ENCODE results near the gene RBM26.

RBM26 gene, protein sequence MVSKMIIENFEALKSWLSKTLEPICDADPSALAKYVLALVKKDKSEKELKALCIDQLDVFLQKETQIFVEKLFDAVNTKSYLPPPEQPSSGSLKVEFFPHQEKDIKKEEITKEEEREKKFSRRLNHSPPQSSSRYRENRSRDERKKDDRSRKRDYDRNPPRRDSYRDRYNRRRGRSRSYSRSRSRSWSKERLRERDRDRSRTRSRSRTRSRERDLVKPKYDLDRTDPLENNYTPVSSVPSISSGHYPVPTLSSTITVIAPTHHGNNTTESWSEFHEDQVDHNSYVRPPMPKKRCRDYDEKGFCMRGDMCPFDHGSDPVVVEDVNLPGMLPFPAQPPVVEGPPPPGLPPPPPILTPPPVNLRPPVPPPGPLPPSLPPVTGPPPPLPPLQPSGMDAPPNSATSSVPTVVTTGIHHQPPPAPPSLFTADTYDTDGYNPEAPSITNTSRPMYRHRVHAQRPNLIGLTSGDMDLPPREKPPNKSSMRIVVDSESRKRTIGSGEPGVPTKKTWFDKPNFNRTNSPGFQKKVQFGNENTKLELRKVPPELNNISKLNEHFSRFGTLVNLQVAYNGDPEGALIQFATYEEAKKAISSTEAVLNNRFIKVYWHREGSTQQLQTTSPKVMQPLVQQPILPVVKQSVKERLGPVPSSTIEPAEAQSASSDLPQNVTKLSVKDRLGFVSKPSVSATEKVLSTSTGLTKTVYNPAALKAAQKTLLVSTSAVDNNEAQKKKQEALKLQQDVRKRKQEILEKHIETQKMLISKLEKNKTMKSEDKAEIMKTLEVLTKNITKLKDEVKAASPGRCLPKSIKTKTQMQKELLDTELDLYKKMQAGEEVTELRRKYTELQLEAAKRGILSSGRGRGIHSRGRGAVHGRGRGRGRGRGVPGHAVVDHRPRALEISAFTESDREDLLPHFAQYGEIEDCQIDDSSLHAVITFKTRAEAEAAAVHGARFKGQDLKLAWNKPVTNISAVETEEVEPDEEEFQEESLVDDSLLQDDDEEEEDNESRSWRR

GRCh38 chr13:79405831-79406596 lies at the start of gene RBM26:
Gene RBM26, minus strand, starts transcription at chr13:79406255. Its CDS starts 481 bp downstream, at chr13:79405774.
- peak; percentile 99 for DNase-seq

DNA sequence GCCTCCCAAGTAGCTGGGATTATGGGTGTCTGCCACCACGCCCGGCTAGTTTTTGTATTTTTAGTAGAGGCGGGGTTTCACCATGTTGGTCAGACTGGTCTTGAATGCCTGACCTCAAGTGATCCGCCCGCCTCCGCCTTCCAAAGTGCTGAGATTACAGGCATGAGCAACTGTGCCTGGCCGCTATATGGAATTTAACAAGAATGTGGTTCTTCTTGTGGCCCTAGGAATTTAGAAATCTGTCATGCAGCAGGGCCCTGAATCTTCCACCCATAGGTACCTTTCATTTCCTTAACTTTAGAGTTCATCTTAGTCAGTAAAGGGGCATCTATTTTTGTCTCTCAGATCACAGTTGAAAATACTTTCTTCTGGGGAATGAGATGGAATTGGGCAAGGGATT lies 49.3 kb upstream of the RBM26 start:
- no peak for DNase-seq

DNA sequence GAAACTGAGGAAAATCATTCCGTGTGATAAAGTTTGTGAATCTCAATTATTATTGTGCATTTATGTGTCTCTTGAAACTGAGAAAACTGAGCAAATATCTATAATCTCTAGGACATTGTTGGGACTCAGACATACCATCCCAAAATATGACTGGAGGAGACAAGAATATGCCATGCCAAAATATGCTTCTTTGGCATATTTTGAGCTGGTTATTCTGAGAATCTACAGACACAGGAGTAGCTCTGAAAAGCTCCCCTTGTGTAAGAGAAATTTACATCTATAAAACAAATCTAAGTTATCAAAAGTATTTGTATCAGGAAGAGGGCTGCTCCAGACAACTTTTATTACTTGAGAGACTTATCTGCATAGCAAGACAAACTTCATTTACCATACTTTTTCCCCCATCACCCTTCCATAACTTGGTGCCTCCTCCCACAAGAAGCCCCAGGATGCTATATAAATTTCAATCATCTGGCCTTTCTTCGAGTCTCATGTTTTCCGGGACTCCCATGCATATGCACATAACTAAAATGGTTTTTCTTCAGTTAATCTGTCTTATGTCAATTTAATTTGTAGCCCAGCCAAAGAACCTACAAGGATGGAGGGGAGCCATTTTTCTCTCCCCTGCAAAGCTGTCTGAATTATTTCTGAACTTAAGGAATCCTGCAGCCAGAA lies 46.3 kb upstream of the RBM26 start:
- DNase-seq: no peak

GRCh38 chr13:79451500-79451962 lies 45.5 kb upstream of the RBM26 start:
- DNase-seq: no peak

- no peak for DNase-seq
These were observed 44.1 kb upstream of the RBM26 start for GRCh38 chr13:79450110-79450509.

DNA sequence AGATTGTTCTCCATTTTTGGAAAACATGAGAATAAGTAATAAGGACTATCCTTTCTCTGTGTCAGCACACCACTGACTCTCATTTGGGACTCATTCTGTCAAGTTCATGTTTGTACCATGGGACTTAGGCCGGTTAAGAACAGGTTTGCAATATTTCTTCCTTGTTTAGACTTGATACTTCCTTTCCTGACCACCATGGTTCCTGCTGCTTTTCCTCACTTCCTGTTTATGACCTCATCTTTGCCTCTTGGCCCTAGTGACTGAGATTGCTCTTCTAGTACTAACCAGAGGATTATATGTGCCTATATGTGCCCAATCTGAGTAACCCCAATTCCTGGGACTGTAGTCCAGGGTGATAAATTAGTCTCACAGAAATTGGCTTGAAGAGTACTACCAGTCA lies 42.4 kb upstream of the RBM26 start:
- DNase-seq: no peak

DNA sequence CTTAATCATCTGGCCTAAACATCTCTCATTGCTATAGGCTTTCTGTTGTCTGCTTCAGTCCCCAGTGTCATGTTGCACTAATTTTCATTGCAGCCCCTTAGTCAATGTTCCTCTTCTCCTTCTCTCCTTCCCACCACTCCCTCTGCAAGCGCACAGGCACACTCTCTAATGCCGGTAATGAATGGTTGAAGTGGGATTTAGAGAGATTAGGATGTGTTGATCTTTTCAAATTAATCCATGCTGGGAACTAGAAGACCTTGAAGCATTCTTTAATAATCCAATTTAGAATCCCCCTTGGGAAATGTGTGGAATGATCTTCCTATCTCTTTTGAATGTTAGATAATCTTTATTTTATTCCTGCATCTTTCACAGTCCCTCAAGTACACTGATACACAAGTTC lies 41.7 kb upstream of the RBM26 start:
- no peak for DNase-seq

- DNase-seq: no peak
These were observed 41.1 kb upstream of the RBM26 start for GRCh38 chr13:79447141-79447540.

GRCh38 chr13:79445968-79446645 lies 40.1 kb upstream of the RBM26 start:
- no peak for DNase-seq

DNA sequence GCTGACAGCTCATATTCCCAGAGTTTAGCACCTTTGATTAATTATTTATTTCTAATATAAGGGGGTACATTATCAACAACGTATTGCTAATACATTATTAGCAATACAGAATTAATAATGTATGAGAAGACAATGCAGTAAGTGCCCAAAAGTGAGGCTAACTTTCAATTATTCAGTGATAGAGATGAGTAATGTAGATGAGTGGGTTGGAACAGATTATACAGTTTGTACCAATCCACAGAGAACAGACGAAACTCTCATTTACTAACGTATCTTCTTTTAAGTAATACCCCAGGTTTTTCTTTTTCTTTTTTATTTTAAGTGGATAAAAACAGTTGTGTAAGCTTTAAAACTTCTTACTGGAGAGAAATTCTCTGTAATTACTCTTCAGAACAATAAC lies 36.7 kb upstream of the RBM26 start:
- no peak for DNase-seq

- DNase-seq: no peak
These were observed 36.2 kb upstream of the RBM26 start for GRCh38 chr13:79442221-79442620.

DNA sequence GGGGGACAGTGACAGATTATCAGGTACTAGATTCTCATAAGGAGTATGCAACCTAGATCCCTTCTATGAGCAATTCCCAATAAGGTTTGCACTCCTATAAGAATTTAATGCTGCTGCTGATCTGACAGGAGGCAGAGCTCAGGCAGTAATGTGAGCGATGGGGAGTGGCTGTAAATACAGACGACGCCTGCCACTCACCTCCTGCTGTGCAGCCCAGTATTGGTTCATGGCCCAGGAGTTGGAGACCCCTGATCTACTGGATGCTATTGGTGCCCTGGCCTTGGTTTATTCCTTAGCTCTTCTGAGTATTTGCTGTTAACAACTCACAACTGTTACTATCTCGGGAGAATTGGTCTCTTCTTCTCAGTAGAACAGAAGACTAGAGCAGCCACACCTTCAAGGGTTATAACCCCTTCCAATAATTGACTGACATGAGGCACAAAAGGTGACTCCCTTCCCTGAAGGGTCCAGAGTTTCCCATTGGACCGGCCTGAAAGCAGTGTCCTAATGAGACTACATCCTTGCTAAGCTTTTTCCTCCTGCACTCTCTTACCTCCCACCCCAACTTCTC lies 35.0 kb upstream of the RBM26 start:
- no peak for DNase-seq

- no peak for DNase-seq
These were observed 33.2 kb upstream of the RBM26 start for GRCh38 chr13:79439275-79439674.

GRCh38 chr13:79435561-79435990 lies 29.5 kb upstream of the RBM26 start:
- DNase-seq: no peak

DNA sequence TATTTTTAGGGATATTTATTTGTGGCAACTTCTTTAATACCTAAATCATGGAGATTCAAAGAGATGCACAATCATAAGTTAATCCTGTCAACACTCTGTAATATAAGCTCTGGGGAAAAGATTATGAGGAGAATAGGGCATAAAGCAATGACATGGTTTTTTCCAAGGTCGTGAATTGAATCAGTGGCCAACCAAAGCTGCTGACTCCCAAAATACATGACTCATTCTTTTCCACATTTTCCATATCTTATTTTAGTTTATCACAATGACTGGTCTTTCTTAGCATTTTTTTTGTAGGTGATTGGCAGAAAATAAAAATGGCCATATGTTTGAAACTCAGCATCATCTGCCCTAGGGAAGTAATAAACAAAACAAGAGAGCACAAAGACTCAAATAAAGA lies 28.5 kb upstream of the RBM26 start:
- no peak for DNase-seq

GRCh38 chr13:79432992-79433391 lies 26.9 kb upstream of the RBM26 start:
- DNase-seq: no peak

DNA sequence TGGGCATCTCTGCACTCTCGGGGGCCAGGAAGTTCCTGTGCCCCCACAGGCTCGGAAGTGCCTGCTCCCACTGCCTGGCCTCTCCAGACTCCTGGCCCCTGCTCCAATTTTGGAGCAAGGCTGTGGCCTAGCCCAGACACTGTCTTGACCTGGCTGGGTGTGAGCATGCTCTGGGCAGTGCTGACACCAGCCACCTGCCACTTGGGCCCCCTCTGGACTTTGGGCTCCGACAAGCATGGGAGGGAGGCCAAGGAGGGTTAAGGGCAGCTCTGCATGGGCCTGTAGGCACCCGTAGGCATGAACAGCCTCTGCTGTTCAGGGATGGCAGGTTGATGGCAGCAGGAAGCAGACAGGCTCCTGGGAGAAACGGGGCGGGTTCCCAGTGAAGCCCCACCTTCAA lies 26.0 kb upstream of the RBM26 start:
- DNase-seq: no peak

DNA sequence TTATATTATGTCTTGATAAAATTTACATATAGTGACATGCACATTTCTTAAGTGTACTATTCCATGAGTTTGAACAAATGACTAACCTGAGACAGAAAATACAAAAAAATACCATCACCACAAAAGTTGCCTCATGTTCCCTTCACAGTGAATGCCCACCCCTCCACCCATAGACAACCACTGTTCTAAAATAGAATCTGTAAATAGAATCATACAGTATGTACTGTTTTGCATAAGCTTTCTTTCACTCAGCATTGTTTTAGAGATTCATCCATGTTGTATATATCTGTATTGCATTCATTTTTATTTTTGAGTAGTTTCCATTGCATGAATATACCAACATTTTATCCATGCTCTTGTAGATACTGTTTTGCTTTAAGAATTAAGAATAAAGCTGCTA lies 23.3 kb upstream of the RBM26 start:
- DNase-seq: no peak

DNA sequence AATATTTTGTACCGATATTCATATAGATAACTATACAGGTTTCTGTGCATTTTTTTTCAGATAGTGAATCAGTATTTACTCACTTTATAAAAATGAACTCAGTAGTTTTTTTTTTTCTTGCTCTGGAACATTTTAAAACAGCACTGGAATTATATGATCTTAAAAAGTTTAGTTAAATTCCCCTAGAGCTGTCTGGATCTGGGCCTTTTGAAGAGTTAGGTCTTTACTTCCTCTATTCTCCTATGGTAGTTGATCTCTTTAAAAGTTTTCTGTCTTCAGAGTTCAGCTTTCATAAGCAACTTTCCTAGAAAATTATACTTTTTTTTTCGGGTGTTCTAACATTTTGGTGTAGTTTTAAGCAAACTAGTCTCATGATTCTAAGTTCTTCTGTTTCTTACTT lies 21.8 kb upstream of the RBM26 start:
- DNase-seq: no peak

GRCh38 chr13:79427265-79427664 lies 21.2 kb upstream of the RBM26 start:
- DNase-seq: no peak

Data from NCI-H1092 (cell line).